Activated CD8-positive, alpha-beta memory T cell treated with anti-CD3 and anti-CD28 coated beads, Interleukin-2, amount 50 U/mL, for 48 hours (primary cell): Measurements from ENCODE around the gene ZFP92.

Experiments used
- DNase-seq: peaks from one replicate; pipeline ENCODE4 v3.0.0-alpha.2; 2020

ZFP92 gene

GRCh38 chrX:153409414-153410101 lies 1.7 kb upstream of the ZFP92 start:
- no peak for DNase-seq

GRCh38 chrX:153410373-153410772 lies 899 bp upstream of the ZFP92 start:
- DNase-seq: no peak

- no peak for DNase-seq
Measured at GRCh38 chrX:153410888-153411254, 401 bp upstream of the ZFP92 start.

GRCh38 chrX:153411988-153412574 lies 809 bp downstream of the ZFP92 start:
- DNase-seq: no peak

GRCh38 chrX:153412746-153413720 lies 1.8 kb downstream of the ZFP92 start:
- DNase-seq: no peak

GRCh38 chrX:153413731-153414130 lies 2.5 kb downstream of the ZFP92 start:
- DNase-seq: no peak

- DNase-seq: no peak
Measured at GRCh38 chrX:153414856-153415510, 3.7 kb downstream of the ZFP92 start.

- no peak for DNase-seq
Measured at GRCh38 chrX:153416781-153417450, 5.6 kb downstream of the ZFP92 start.

- DNase-seq: no peak
Measured at GRCh38 chrX:153417637-153418036, 6.4 kb downstream of the ZFP92 start.

GRCh38 chrX:153420851-153421599 lies 9.8 kb downstream of the ZFP92 start:
- DNase-seq: no peak

GRCh38 chrX:153421856-153422255 lies 10.6 kb downstream of the ZFP92 start:
- DNase-seq: no peak

GRCh38 chrX:153423652-153424051 lies 12.4 kb downstream of the ZFP92 start:
- no peak for DNase-seq

GRCh38 chrX:153426204-153426603 lies 14.9 kb downstream of the ZFP92 start:
- no peak for DNase-seq

- DNase-seq: no peak
Measured at GRCh38 chrX:153430796-153431195, 19.5 kb downstream of the ZFP92 start.

GRCh38 chrX:153433161-153433680 lies 21.9 kb downstream of the ZFP92 start:
- DNase-seq: no peak

GRCh38 chrX:153433781-153434285 lies 22.6 kb downstream of the ZFP92 start:
- no peak for DNase-seq

- no peak for DNase-seq
Measured at GRCh38 chrX:153434801-153435200, 23.5 kb downstream of the ZFP92 start.

GRCh38 chrX:153435845-153436244 lies 24.6 kb downstream of the ZFP92 start:
- DNase-seq: no peak

GRCh38 chrX:153438532-153438931 lies 27.3 kb downstream of the ZFP92 start:
- no peak for DNase-seq

GRCh38 chrX:153439977-153440376 lies 28.7 kb downstream of the ZFP92 start:
- DNase-seq: no peak

GRCh38 chrX:153440556-153441135 lies 29.4 kb downstream of the ZFP92 start:
- DNase-seq: no peak
